DMS114 treated with DMSO at 0.1 percent for 48 hours (cell line): ENCODE measurements around the gene CPTP.
"Not testable (repeated sequence)": the region's sequence is repeated elsewhere in the genome, so short reads cannot be mapped to it uniquely, and the experiment has no call there.

Experiments used
- DNase-seq: peaks from one replicate; lab custom pipeline; 2025; ENCODE audit not compliant: unreplicated experiment; lab: John Stamatoyannopoulos, UW

The CPTP gene

GRCh38 chr1:1360506-1361169 is 36.0 kb downstream of the CPTP start:
- no peak for DNase-seq

GRCh38 chr1:1361233-1361981 is 36.8 kb downstream of the CPTP start:
- no peak for DNase-seq

GRCh38 chr1:1361982-1362423 is 37.4 kb downstream of the CPTP start:
- DNase-seq = peak; percentile 39

- no peak for DNase-seq
Measured at GRCh38 chr1:1364266-1364665, 39.7 kb downstream of the CPTP start.

GRCh38 chr1:1365875-1366698 is 41.5 kb downstream of the CPTP start:
- DNase-seq = no peak

GRCh38 chr1:1366699-1367066 is 42.1 kb downstream of the CPTP start:
- no peak for DNase-seq

GRCh38 chr1:1367315-1367714 is 42.7 kb downstream of the CPTP start:
- no peak for DNase-seq

- DNase-seq = not testable (repeated sequence)
Measured at GRCh38 chr1:1370094-1370493, 45.5 kb downstream of the CPTP start.

- no peak for DNase-seq
Measured at GRCh38 chr1:1370771-1371300, 46.2 kb downstream of the CPTP start.

GRCh38 chr1:1371364-1371745 is 46.8 kb downstream of the CPTP start:
- no peak for DNase-seq

GRCh38 chr1:1371746-1372711 is 47.4 kb downstream of the CPTP start:
- no peak for DNase-seq

GRCh38 chr1:1373051-1373814 is 48.6 kb downstream of the CPTP start:
- DNase-seq = no peak

- no peak for DNase-seq
Measured at GRCh38 chr1:1373815-1374588, 49.4 kb downstream of the CPTP start.

- DNase-seq = no peak
Measured at GRCh38 chr1:1374589-1374928, 50.0 kb downstream of the CPTP start.

GRCh38 chr1:1374929-1375662 is 50.5 kb downstream of the CPTP start, which contains the start of gene AURKAIP1:
AURKAIP1 (minus strand) TSS chr1:1375207; CDS start chr1:1374756, 451 bp downstream.
- peak; percentile 97 for DNase-seq

- DNase-seq = no peak
Measured at GRCh38 chr1:1376551-1377226, 52.1 kb downstream of the CPTP start.

GRCh38 chr1:1377540-1378205 is 53.1 kb downstream of the CPTP start:
- no peak for DNase-seq
